GM23338 (cell line): ENCODE measurements around the gene WWC1. TPM values are rescaled to one million over a fixed set of nuclear protein-coding genes. Genes with fewer than 3 reads are reported as not detected.

ENCODE experiments used
- ATAC-seq: fragments of 200-7000 bp; cut with Tn5 transposase; 3 replicates; pipeline ENCODE4 v1.9.1; 2020
- DNase-seq: peaks from one replicate; pipeline ENCODE4 v3.0.0-alpha.2; 2015; ENCODE audit warnings: low spot score
- H2AFZ ChIP-seq: fragments of 200-600 bp; sonication (generic); 2 replicates; pipeline ENCODE4 v1.8.0; 2016; ENCODE audit warnings: antibody characterized with exemption, mild to moderate bottlenecking, moderate library complexity
- H3F3A ChIP-seq: fragments of 200-600 bp; sonication (generic); replicated peaks from 2 replicates; pipeline ENCODE4 v1.8.0; 2017; ENCODE audit warnings: antibody characterized with exemption, mixed run types, low read depth
- H3K27ac ChIP-seq: fragments of 200-600 bp; sonication (generic); 2 replicates; pipeline ENCODE4 v1.6.1; 2016; ENCODE audit warnings: low read depth
- H3K27me3 ChIP-seq: fragments of 200-600 bp; sonication (generic); 2 replicates; pipeline ENCODE4 v1.8.0; 2016; ENCODE audit warnings: mild to moderate bottlenecking, mixed run types, moderate library complexity; ENCODE audit not compliant: insufficient read depth
- H3K36me3 ChIP-seq: fragments of 200-600 bp; sonication (generic); 2 replicates; pipeline ENCODE4 v1.8.0; 2016; ENCODE audit warnings: mild to moderate bottlenecking; ENCODE audit not compliant: insufficient read depth
- H3K4me1 ChIP-seq: fragments of 200-600 bp; sonication (generic); 2 replicates; pipeline ENCODE4 v1.8.0; 2016; ENCODE audit warnings: mild to moderate bottlenecking, moderate library complexity; ENCODE audit not compliant: insufficient read depth
- H3K4me2 ChIP-seq: fragments of 200-600 bp; sonication (generic); 2 replicates; pipeline ENCODE4 v1.7.1; 2017; ENCODE audit warnings: mixed run types
- H3K4me3 ChIP-seq: fragments of 200-600 bp; sonication (generic); 2 replicates; pipeline ENCODE4 v1.6.1; 2016; ENCODE audit warnings: mixed run types
- H3K79me2 ChIP-seq: fragments of 200-600 bp; sonication (generic); replicated peaks from 2 replicates; pipeline ENCODE4 v1.8.0; 2017; ENCODE audit warnings: mild to moderate bottlenecking; ENCODE audit not compliant: insufficient read depth
- H3K9me2 ChIP-seq: fragments of 200-600 bp; sonication (generic); 2 replicates; pipeline ENCODE4 v1.8.0; 2017; ENCODE audit not compliant: insufficient read depth
- H4K20me1 ChIP-seq: fragments of 200-600 bp; sonication (generic); replicated peaks from 2 replicates; pipeline ENCODE4 v1.8.0; 2017; ENCODE audit warnings: mild to moderate bottlenecking; ENCODE audit not compliant: insufficient read depth
- H3K27ac Mint-ChIP-seq: 2 replicates; pipeline ENCODE4 v1.8.0; 2020; ENCODE audit warnings: inconsistent platforms, mild to moderate bottlenecking, moderate library complexity, mixed read lengths
- H3K27me3 Mint-ChIP-seq: 3 replicates; pipeline ENCODE4 v1.8.0; 2022; ENCODE audit warnings: low read depth, mild to moderate bottlenecking, moderate library complexity, mixed read lengths, inconsistent platforms; ENCODE audit not compliant: insufficient read depth, poor library complexity
- H3K36me3 Mint-ChIP-seq: 3 replicates; pipeline ENCODE4 v1.8.0; 2021; ENCODE audit warnings: low read depth, mild to moderate bottlenecking, inconsistent platforms, moderate library complexity, mixed read lengths
- H3K4me1 Mint-ChIP-seq: 3 replicates; pipeline ENCODE4 v1.8.0; 2020; ENCODE audit warnings: mild to moderate bottlenecking, inconsistent platforms, mixed read lengths
- H3K4me3 Mint-ChIP-seq: 3 replicates; pipeline ENCODE4 v1.8.0; 2021; ENCODE audit warnings: moderate library complexity, mild to moderate bottlenecking, inconsistent platforms, mixed read lengths
- H3K9me3 Mint-ChIP-seq: 3 replicates; pipeline ENCODE4 v1.8.0; 2020; ENCODE audit warnings: moderate library complexity, mild to moderate bottlenecking, inconsistent platforms, mixed read lengths
- EZH2 ChIP-seq: fragments of 200-600 bp; sonication (generic); IDR thresholded peaks from one replicate; pipeline ENCODE4 v1.8.0; 2017; ENCODE audit warnings: antibody characterized with exemption, mild to moderate bottlenecking, low read depth; ENCODE audit not compliant: unreplicated experiment
- EZH2phosphoT487 ChIP-seq: fragments of 200-600 bp; sonication (generic); IDR thresholded peaks from one replicate; pipeline ENCODE4 v1.8.1; 2018; ENCODE audit warnings: antibody characterized with exemption; ENCODE audit not compliant: unreplicated experiment
- JUNB ChIP-seq: IDR thresholded peaks from one replicate; pipeline ENCODE4 v1.6.1; 2016; ENCODE audit warnings: antibody characterized with exemption; ENCODE audit not compliant: unreplicated experiment
- NANOG ChIP-seq: IDR thresholded peaks from 2 replicates; pipeline ENCODE4 v1.6.1; 2016; ENCODE audit warnings: antibody characterized with exemption, borderline replicate concordance
- STAT1 ChIP-seq: IDR thresholded peaks from one replicate; pipeline ENCODE4 v1.6.1; 2016; ENCODE audit warnings: antibody characterized with exemption; ENCODE audit not compliant: unreplicated experiment
- ZNF114 ChIP-seq: fragments of 250-450 bp; sonication (Bioruptor Pico); IDR thresholded peaks from 2 replicates; pipeline ENCODE4 v1.5.0; 2020; ENCODE audit warnings: mild to moderate bottlenecking, moderate library complexity
- ZNF331 ChIP-seq: fragments of 250-450 bp; sonication (Bioruptor Pico); IDR thresholded peaks from 2 replicates; pipeline ENCODE4 v1.5.0; 2020; ENCODE audit warnings: low read depth, mild to moderate bottlenecking, moderate library complexity
- polyA plus RNA-seq: library from polyadenylated mRNA; unstranded; fragments of >200 nt; fragmentation: Nextera tagmentation; extraction: Ambion mirVana; gene quantifications from 2 replicates; pipeline ENCODE4 v1.2.1, GENCODE V29; 2016
- total RNA-seq: library from RNA; depleted of rRNA; stranded (reverse); fragments of >200 nt; shearing (Covaris generic); gene quantifications from 2 replicates; pipeline ENCODE4 v1.2.3, GENCODE V29; 2014
- TF ChIP-seq, protein P1 (sequence below), 2 experiments: fragments of 200-600 bp in 1 of 2; sonication (generic) in 1 of 2; conservative IDR thresholded peaks; 2 replicates each; pipeline versions ENCODE4 v1.5.1 to v1.6.1; 2016 to 2017; ENCODE audit warnings: antibody characterized with exemption in 2 of 2, low read depth in 2 of 2, mild to moderate bottlenecking in 2 of 2, moderate library complexity in 1 of 2
- TF ChIP-seq, protein P2 (sequence below): IDR thresholded peaks from one replicate; pipeline ENCODE4 v1.6.1; 2018; ENCODE audit warnings: antibody characterized with exemption; ENCODE audit not compliant: unreplicated experiment
- TF ChIP-seq, protein P3 (sequence below): IDR thresholded peaks from 2 replicates; pipeline ENCODE4 v1.6.1; 2016; ENCODE audit warnings: antibody characterized with exemption

The WWC1 gene
- total and polyA plus RNA-seq, 2 experiments from 2014 or later, result 25.4 to 27.8 TPM

DNA sequence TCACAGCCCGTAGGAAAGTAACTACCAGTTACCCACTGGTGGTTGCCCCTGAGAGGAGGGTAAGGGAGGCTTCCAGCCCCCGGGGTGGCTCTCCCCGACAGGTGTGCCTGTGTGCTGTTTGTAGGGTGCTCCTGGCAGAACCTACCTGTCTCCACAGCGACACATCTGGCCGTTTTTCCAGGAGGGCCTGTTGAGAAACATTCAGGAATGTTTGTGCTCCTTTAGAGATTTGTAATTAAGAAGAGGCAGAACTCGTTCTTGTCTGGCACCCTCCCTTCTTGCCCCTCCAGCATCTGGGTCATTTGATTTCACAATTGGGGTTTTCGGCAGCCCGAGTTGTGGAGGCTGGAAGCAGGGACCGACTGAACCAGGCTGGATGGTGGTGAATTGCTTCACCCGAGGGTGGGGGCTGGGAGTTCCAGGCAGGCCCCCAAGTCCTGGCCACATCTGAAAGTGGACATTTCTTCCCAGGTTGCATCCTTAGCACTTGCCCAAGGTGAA is 74.2 kb downstream of the WWC1 start:
- peak; percentile 81 for DNase-seq
- peaks cover 18% of the 10 kb centered on the region for H4K20me1 ChIP-seq
- Mint-ChIP-seq H3K4me3 (no peak overlapping the region), H3K4me1 (peaks cover 38% of the 10 kb centered on the region), H3K27ac (peak overlapping the region; percentile 84; the same call in 1 of the 2 replicates), H3K9me3 (no peaks in the 10 kb centered on the region), H3K36me3 (no peaks in the 10 kb centered on the region; the same call in 2 of the 3 replicates), H3K27me3 (peaks cover 6% of the 10 kb centered on the region)
- no peak overlapping the region for H2AFZ ChIP-seq
- H3K9me2 ChIP-seq, result peaks cover 10% of the 10 kb centered on the region; the same call in 1 of the 2 replicates
- peak overlapping the region; percentile 46 for H3K27ac ChIP-seq
- H3K4me2 ChIP-seq, result peak overlapping the region; percentile 14; the same call in 1 of the 2 replicates
- peaks cover 33% of the 10 kb centered on the region for H3K4me1 ChIP-seq
- TF ChIP-seq ZNF114 (CRISPR knock-in tag), result no peak
- TF ChIP-seq, protein P1, sequence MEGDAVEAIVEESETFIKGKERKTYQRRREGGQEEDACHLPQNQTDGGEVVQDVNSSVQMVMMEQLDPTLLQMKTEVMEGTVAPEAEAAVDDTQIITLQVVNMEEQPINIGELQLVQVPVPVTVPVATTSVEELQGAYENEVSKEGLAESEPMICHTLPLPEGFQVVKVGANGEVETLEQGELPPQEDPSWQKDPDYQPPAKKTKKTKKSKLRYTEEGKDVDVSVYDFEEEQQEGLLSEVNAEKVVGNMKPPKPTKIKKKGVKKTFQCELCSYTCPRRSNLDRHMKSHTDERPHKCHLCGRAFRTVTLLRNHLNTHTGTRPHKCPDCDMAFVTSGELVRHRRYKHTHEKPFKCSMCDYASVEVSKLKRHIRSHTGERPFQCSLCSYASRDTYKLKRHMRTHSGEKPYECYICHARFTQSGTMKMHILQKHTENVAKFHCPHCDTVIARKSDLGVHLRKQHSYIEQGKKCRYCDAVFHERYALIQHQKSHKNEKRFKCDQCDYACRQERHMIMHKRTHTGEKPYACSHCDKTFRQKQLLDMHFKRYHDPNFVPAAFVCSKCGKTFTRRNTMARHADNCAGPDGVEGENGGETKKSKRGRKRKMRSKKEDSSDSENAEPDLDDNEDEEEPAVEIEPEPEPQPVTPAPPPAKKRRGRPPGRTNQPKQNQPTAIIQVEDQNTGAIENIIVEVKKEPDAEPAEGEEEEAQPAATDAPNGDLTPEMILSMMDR (conservative IDR thresholded peaks at IDR 0.05; ENCODE audit: low read depth in 2 of 2), result peak; percentile 58 to 71
- TF ChIP-seq, protein P2, sequence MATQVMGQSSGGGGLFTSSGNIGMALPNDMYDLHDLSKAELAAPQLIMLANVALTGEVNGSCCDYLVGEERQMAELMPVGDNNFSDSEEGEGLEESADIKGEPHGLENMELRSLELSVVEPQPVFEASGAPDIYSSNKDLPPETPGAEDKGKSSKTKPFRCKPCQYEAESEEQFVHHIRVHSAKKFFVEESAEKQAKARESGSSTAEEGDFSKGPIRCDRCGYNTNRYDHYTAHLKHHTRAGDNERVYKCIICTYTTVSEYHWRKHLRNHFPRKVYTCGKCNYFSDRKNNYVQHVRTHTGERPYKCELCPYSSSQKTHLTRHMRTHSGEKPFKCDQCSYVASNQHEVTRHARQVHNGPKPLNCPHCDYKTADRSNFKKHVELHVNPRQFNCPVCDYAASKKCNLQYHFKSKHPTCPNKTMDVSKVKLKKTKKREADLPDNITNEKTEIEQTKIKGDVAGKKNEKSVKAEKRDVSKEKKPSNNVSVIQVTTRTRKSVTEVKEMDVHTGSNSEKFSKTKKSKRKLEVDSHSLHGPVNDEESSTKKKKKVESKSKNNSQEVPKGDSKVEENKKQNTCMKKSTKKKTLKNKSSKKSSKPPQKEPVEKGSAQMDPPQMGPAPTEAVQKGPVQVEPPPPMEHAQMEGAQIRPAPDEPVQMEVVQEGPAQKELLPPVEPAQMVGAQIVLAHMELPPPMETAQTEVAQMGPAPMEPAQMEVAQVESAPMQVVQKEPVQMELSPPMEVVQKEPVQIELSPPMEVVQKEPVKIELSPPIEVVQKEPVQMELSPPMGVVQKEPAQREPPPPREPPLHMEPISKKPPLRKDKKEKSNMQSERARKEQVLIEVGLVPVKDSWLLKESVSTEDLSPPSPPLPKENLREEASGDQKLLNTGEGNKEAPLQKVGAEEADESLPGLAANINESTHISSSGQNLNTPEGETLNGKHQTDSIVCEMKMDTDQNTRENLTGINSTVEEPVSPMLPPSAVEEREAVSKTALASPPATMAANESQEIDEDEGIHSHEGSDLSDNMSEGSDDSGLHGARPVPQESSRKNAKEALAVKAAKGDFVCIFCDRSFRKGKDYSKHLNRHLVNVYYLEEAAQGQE, result no peak
- H3K27me3 ChIP-seq, result no peaks in the 10 kb centered on the region
- H3K36me3 ChIP-seq, result no peaks in the 10 kb centered on the region
- H3F3A ChIP-seq, result 0 out of 2 replicates have a peak, but pooled peaks cover 9% of the 10 kb centered on the region
- H3K79me2 ChIP-seq, result peaks cover 46% of the 10 kb centered on the region
- peak; percentile 84 for ATAC-seq
- H3K4me3 ChIP-seq, result no peak overlapping the region

DNA sequence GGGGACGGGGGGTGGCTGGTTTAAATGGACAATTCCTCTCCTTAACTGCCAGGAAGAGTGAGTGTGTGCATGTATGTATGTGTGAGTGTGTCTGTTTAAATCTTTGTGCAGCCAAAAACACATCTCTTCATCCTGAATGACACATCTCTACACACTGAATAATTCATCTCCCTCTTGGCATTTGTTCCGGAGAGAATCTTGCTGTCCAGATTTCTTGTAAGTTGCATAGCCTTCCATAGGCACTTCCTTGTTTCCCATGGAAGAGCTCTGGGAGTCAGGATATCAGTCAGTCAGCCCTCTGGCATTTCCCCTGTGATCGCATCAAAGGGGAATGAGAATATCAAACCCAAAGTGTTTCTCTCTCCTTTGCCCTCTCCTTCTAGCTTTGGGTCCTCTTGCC is 74.7 kb downstream of the WWC1 start:
- Mint-ChIP-seq H3K9me3 (no peaks in the 10 kb centered on the region), H3K36me3 (no peaks in the 10 kb centered on the region; the same call in 2 of the 3 replicates), H3K27me3 (peaks cover 6% of the 10 kb centered on the region), H3K27ac (peak overlapping the region; percentile 83; the same call in 1 of the 2 replicates), H3K4me3 (no peak overlapping the region), H3K4me1 (peaks cover 40% of the 10 kb centered on the region)
- H2AFZ ChIP-seq, result no peak overlapping the region
- 0 out of 2 replicates have a peak, but pooled peaks cover 9% of the 10 kb centered on the region for H3F3A ChIP-seq
- H3K79me2 ChIP-seq, result peaks cover 44% of the 10 kb centered on the region
- H4K20me1 ChIP-seq, result peaks cover 18% of the 10 kb centered on the region
- DNase-seq (no peak), ATAC-seq (no peak)
- H3K9me2 ChIP-seq, result peaks cover 10% of the 10 kb centered on the region; the same call in 1 of the 2 replicates
- H3K4me3 ChIP-seq, result no peak overlapping the region
- H3K27me3 ChIP-seq, result no peaks in the 10 kb centered on the region
- peak overlapping the region; percentile 14; the same call in 1 of the 2 replicates for H3K4me2 ChIP-seq
- peak overlapping the region; percentile 46; the same call in 1 of the 2 replicates for H3K27ac ChIP-seq
- no peaks in the 10 kb centered on the region for H3K36me3 ChIP-seq
- peaks cover 33% of the 10 kb centered on the region for H3K4me1 ChIP-seq
- TF ChIP-seq EZH2phosphoT487 (no peak), NANOG (no peak), STAT1 (no peak), EZH2 (no peak), ZNF331 (CRISPR knock-in tag) (no peak), JUNB (no peak)
- TF ChIP-seq, protein P3, sequence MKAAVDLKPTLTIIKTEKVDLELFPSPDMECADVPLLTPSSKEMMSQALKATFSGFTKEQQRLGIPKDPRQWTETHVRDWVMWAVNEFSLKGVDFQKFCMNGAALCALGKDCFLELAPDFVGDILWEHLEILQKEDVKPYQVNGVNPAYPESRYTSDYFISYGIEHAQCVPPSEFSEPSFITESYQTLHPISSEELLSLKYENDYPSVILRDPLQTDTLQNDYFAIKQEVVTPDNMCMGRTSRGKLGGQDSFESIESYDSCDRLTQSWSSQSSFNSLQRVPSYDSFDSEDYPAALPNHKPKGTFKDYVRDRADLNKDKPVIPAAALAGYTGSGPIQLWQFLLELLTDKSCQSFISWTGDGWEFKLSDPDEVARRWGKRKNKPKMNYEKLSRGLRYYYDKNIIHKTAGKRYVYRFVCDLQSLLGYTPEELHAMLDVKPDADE, result no peak
